ENCODE measurements around the gene RAD18.

RAD18 gene, protein sequence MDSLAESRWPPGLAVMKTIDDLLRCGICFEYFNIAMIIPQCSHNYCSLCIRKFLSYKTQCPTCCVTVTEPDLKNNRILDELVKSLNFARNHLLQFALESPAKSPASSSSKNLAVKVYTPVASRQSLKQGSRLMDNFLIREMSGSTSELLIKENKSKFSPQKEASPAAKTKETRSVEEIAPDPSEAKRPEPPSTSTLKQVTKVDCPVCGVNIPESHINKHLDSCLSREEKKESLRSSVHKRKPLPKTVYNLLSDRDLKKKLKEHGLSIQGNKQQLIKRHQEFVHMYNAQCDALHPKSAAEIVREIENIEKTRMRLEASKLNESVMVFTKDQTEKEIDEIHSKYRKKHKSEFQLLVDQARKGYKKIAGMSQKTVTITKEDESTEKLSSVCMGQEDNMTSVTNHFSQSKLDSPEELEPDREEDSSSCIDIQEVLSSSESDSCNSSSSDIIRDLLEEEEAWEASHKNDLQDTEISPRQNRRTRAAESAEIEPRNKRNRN

DNA sequence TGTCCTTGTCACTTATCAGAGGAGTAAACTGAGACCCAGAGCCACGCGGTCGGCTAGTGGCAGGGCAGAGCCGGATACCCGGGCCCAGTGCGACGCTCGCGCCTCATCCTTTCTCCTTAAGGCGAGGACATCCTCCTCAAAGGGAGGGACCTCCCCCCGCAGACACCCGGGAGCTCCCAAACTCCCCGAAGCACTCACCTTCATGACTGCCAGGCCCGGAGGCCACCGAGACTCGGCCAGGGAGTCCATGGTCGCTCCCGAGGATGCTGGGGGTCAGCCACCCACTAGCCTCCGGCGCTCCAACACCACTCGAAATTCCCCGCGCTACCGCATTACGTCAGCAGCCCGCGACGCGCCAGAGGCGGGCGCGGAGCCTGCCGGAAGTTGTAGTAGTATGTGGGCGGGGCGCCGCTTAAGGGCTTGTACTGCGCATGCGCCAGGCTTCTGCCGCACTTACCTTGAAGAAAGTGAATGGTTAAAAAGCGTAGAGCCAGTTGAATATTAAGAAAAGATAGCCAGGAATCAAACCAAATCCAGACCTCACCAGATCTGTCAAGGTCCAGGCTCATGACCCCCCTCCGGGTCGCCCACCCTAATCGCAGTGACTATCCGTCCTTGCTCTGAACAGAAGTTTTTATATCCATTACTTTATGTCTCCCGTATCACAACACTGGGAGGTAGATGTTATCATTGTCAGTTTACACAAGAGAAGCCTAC, at the start of gene RAD18:
Gene RAD18, minus strand, starts transcription at position 336 of the 717 bp plus-strand sequence. Its CDS starts 87 bp downstream, at position 249.
- peak; percentile 79 for DNase-seq

DNA sequence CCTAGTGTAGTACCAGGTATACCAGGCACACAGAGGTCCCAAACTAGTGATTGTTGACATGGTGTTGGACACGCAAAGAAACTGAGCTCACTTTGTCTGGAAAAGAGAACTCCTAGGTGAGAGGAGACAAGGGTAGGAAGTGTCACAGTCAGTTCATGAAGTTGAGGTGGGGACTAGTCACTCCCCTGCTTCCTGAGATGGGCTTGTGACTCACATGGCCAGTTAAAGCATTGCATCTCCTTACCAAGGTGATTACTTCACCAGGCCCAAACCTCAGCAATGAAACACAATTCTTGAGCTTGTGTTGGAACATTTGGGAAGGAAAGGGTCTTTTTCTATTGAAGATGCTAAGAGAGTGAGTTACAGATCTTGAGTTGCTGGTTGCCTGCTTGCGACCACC, 49.2 kb upstream of the RAD18 start:
- DNase-seq, result no peak

DNA sequence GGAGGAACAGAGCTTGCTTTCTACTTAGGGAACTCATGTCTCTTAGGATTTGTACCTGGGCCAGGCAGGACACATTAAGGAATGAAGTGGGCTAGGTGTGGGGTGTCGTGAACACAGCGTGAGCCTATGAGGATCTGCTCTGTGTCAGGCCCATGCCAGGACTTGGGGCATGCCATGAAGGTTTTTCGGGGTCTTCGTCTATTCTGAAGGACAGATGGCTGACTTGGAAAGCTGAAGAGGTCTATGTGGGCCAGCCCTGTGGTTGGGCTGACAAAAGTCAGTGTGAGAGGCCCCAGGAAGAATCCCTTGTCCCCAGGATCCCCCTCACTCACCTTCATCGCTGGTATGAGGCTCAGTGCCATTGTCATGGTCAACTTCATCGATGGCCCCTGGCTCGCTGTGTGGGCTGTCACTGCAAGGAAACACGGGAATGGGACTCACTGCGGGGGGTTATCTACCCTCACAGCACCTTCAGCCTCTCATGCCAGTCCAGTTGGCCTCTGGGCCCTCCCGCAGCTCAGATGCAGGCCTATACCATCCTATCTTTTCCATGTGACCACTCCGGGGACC, 46.8 kb upstream of the RAD18 start:
- no peak for DNase-seq

DNA sequence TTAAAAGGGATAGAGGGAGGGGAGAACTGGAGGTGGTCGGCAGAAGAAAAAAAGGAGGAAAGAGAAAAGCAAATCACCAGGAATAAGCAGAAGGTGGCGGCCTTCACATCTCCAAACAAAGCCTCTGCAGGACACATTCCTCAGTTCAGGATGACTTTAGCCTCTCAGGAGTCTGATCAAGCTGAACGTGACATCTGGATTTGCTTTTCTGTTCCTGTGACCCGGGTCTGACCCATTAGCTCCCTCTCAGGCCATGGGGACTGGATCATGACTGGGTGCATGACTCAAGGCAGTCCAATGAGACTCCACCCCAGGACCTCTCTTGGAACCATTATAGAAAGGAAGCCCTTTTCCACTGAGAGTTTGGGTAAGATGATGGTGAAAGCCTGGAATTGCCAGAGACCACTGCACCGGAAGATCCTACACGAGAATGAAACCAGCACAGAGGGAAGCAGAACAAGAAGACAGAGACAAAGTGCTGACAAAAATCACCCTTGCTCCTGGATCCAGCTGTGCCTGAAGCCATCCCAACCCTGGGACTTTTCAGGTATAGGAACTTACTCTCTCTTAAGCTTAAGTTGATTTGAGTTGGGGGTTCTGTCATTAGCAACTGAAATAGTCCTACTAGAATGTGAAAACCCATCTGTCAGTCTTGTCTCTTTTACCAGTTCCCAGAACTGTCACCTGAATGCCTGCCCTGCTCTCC, 45.4 kb upstream of the RAD18 start:
- DNase-seq, result no peak

DNA sequence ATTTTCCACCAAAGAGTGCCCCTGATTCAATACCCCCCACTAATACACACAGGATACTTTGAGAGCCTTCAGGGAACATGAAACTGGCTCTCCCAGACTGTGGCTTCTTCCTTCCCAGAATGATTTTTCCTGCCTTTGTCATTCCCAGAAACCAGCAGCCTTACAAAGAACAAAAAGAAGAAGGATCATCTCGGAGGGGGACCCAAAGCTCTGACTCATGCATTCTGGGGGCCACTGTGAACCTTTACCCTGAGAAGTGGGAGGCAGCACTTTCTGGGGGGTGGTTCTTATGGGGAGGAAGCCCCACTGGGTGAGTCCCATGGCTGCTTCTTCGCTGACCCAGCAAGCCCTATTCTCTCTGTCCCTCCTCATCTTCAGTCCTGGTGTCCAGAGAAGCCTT, 44.7 kb upstream of the RAD18 start:
- no peak for DNase-seq

DNA sequence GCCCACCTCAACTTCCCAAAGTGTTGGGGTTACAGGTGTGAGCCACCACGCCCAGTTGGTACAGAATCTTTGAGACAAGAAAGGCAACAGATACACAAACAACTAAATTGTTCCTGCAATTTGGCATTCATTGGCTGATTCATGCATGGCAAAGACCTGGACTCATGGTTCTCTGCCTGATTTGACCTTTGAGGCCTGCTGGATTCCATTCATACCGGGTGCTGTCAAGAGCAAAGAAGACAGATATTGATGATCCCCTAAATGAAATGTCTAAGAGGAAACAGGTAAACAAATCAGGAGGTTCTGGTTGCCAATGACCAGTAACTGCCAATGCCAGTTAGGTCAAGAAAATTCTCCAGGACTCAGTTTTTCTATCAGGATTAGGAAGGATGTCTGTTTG, 43.9 kb upstream of the RAD18 start:
- no peak for DNase-seq

DNA sequence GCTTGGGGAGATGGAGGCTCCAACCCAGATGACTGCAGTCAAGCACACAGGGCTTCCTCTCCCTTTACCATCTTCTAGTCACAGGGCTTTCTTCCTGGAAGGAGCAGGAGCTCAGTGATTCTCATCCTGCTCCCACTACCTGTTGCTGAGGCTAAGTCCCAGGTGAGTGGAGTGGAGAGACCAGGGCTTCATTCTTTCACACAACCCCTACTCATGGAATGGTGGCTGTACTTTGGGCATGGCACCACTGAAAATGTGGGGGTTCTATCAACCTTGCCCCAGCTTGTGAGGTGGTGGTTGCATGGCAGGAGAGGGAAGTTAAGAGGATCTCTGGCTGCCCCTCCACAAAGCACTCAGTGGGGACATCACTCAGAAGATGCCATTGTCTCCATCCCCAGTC, 36.8 kb upstream of the RAD18 start:
- DNase-seq, result no peak

DNA sequence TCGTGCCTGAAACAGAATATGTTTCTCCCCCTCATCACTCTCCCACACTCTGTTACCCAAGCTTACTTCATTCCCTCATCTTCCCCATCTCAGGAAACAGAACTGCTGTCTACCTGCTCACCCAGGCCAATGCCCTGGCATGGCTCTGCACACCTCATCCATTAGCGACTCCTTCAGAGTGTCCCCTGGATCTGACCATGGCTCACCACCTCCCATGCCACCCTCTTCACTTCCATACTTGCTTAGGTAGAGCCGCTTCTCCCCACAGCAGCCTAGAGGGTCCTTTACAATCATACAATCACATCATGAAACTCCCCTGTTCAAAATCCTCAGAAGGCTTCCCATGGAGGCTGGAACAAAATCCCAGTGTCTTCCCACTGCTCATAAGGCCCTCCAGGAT, 33.9 kb upstream of the RAD18 start:
- DNase-seq, result no peak

DNA sequence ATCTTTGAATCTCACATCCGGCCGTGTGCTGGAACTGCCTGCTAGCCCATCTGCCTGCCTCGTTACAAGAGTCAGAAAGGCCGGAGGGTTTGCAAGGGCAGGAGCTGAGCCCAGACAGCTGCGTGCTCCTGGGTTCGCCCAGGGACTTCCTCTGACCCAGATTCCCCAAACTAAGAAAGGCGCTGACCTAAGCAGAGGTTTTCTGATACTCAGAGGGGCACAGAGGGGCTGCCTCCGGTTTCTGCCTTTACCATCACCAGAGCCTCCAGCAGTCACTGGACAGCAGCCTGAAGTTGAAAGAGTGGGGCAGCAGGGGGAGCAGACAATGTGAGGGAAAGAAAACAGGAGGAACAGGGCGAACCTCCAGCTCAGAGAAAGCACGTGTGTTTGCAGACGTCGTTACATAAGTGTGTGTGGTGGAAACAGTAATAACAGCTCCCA, 33.4 kb upstream of the RAD18 start:
- DNase-seq, result no peak

DNA sequence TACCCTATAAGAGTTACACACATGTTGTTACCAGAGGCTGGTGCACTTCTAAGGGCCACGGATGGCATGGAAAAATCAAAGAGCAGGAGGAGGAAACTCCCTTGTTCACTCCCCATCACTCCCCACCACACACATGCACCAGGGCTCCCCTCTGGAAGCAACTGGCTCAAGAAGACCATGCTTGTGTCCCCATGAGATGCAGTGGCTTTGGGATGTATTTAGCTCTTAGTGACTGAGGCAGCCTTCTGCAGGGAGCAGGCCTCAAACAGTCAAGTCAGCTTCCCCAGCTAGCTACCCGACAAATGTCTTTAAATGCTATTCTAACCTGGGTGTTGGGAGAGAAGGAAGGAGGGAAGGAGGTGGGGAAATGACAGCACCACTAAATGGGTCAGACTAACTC, 32.9 kb upstream of the RAD18 start:
- DNase-seq, result no peak

DNA sequence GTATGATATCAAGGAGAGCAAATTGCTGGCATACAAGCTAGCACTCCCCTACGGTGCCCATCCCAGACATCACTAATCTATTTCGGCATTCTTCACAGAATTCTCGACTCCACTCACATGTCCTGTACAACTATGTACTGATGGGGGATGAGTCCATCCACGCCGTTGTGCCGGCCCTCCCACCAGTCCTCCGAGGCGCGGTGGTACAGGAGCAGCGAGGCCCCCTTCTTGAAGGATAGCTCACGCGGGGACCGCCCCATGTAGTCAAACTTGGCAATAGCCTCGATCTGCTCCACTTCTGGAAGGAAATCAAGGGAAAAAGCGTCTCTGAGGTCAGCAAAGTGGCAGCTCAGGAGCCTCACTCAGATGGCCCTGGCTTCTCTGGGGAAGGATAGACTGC, 31.0 kb upstream of the RAD18 start:
- no peak for DNase-seq

DNA sequence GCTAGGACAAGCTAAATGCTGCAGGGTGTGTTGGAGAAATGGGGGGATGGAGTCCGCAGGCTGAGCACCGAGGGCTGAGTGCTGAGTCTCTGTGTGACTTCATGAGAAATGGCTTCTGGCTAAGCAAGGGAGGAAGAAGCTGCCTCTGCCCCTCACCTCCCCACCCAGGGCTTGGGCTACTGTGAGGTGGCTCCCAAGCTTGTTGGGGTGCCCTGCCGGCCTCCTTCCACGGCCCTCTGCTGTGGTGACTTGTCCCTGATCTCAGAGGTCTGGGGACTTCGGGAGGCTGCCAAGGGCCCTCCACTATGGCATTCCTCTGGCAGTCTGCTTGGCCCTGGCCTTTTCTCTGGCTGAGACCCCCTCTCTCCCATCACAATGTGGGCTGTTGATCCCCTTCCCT, 30.1 kb upstream of the RAD18 start:
- no peak for DNase-seq

DNA sequence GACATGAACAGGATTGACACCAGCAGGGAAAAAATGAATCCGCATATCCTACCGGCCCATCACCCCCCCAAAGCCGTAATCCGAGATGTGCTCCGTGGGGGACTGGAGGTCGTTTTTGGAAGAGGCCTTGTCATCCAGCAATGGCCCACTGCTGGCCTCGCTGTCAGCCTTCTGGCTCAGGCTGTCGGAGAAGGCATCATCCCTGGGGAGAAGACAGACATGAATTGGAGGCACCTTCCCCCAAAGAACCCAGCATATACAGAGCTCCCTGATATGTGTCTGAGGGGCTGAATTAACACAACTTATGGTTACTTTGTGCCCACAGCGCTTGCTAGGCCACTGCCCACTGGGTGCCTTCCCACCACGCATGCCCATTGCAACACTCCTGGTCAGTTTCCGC, 29.6 kb upstream of the RAD18 start:
- no peak for DNase-seq

DNA sequence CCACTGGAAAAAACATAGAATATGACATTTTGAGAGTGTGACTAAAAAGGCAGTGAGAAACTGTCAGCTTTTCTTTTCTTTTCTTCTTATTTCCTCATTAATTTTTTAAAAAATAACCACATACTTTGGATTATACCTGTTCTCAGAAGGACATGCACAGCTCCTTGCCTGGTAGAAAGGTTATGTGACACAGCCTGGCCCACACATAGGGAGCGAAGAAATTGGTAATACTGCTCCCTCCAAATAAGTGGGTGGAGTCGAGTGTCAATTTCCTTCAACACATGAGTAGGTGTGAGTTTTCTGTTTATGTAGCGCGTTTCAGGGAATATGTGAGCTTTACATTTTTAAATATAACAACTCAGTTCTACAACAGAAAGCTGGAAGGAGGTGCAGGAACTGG, 28.9 kb upstream of the RAD18 start:
- DNase-seq, result no peak

DNA sequence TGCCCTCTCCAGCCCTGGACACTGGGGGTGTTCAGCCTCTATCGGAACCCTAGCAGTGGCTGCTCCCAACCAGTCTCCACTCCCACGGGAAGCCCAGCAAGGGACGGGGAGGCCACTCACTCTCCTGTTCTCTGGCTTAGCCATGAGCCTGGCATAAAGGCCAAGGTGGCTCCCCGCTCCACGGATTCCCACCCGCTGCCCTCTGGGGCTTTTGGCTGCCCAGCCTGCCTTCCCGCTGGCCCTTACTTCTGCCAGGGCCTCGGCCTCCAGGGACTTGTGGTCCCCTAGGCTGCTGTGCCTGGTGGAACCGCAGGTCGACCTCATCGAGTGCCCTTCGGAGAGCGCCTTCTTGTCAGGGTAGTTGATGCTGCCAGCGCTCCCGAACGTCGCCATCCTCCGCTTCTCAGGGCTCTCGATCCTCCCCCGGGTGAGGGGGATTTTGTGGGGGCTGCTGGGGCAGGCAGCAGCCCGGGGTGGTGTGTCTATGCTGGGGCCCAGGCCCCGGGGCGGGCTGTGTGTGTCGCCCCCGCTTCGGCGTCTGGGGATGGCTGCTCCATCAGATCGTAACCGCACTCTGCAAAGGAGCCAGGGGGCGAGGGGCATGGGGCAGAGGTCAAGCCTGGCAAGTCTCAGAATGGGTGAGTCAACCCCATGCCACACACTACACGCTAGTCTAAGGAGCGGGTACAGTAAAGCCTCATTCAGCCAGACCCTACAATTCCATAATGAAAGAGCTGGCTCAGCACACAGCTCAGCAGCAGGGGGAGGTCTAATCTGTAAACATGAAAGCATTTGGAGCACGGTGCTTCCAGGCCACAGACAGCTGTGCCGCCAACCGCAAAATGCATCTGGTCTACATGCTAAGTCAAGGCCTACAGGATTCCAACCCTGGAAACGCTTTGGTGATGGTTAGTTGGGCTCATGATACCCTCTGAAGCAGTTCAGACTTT, 27.3 kb upstream of the RAD18 start:
- no peak for DNase-seq

DNA sequence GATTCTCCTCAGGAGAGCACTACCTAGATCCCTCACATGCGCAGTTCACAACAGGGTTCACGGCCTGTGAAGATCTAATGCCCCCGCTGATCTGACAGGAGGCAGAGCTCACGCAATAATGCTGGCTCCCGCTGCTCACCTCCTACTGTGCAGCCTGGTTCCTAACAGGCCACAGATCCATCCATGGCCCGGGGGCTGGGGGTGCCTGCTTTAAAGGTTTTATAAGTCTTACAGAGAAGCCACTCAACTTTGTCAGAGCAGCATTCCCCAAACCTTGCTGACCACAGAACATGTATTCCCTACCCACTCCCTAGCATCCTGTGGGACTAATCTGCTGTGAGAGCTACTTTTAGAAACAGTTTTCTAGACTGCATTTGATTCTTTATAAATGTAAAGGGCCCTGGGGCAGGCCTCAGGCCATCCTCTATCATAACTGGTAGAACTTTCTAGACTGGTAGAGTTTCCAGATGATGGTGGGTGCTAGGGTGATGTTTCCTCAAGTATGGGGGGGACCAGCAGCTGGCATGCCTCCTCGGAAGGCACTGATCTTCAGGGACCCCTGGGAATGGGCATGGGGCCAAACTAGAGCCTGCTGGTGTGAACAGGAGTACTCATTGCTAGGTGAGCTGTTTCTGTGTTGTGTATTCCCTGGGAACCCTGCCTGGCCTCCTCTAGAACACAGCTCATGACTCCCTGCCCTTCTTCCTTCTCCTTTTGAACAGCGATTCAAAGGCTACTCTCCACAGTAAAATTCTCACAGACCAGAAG, 25.7 kb upstream of the RAD18 start:
- DNase-seq, result no peak

DNA sequence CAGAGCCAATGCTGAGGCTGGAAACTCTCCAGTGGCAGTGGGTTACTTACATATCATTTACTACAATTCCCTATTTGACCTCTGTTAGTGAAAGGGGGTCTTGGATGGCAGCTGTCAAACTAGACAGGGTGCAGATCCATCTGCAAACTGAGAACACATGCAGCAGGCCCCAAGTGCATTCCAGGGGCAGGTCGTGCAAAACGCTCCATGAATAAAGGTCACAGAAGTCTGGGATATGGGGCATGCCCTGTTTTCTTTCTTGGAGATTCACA, 25.0 kb upstream of the RAD18 start:
- no peak for DNase-seq

DNA sequence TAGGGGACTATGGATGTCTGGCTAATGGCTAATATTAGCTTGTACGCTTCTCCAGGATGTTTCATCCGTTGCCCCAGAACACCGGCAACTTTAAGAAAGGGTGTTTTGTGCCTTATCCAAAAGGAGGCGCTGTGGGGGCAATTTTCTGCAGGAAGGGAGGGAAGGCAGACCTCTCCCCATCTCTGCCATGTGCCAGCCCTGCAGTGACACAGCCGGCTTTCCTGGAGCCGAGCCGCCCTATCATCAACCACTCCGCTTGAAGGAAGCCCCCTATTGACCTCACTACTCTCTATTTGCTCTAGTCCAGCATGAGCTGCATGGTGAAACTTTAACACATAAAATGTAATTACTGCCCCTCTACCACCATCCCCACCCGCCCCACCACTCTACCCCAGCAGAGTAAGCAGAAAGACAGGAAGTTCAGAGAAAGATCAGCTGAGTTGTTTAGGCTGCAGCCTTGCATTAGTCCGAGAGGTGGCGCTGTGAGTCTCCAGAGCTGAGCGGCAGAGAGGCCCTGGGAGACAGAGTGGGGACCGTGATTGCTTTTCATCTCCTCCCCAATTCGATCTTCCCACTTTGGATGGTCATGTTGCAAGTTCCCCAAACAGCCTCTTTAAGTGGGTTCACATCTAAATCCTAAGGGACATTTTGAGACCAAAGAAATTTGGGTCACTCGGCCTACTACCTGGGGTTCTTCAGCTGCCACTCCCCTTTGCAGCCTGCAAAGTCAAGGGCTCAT, 24.5 kb upstream of the RAD18 start:
- no peak for DNase-seq

DNA sequence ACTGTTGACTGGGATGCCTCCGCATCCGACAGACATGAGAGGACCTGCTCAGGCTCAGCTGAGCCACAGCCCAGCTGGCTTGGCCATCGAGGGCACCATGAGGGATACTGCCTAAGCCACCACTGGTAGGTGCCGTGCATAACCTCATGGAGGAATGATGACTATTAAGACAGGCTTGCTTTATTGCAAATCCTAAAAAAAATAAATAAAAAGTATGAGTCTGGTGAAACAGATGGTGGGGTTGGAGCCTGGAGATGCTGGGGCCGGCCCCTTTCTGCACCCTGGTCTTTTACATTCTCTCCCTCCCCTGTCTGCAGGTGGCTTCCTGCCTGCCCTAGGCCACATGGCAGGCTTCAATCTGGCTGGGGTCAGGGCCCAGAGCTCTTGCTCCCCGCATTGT, 24.0 kb upstream of the RAD18 start:
- DNase-seq, result no peak

DNA sequence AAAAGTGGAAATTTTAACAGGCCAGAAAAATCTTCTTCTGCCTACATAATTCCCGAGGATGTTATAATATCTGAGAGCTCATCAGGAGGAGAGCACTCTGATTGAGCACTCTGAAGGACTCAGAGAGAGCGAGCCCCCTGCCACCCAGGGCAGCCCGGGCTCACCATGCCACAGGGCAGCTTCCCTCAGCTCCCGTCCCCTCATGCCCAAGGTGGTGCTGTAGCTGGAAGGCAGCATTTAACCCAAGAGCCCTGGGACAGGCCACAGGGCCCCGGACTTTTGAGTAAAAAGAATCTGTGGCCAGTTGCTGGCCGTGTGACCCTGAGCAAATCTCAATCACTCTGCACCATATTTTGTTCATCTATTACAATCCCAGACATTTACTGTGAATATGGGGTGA, 23.5 kb upstream of the RAD18 start:
- no peak for DNase-seq

DNA sequence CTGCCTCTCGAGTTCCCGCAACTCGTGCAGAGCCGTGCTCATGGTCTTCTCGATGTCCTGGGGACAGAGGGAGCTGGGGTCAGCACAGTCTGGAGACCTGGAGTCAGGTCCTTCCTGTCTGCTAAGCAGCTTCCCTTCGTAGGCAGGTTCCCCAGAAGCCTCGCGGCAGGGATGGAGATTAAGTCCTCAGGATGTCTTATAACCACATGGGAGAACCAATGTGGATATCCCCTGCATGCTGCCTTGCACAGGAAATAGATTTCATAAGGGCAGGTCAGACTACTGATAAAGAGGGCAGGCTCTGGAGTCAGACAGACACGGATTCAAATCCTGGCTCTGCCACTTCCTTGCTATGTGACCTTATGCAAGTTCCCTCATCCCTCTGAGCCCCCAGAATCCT, 22.6 kb upstream of the RAD18 start:
- no peak for DNase-seq

Data from DMS 273 treated with DMSO at 0.1 percent for 48 hours (cell line).